Effector memory CD4-positive, alpha-beta T cell (primary cell): ENCODE data around the gene WDR82.

Experiments
- DNase-seq, 3 donors: peaks; one replicate each; pipeline ENCODE4 v3.0.0-alpha.2; 2020
- H3K27ac ChIP-seq: 2 replicates; pipeline ENCODE4 v1.7.0; 2013; ENCODE audit warnings: mild to moderate bottlenecking, low read length, moderate library complexity; ENCODE audit not compliant: insufficient read depth, poor library complexity, severe bottlenecking
- H3K27me3 ChIP-seq: replicated peaks from 2 replicates; pipeline ENCODE4 v1.7.0; 2013; ENCODE audit warnings: mild to moderate bottlenecking, low read length; ENCODE audit not compliant: insufficient read depth, control insufficient read depth, poor library complexity, severe bottlenecking
- H3K36me3 ChIP-seq: 2 replicates; pipeline ENCODE4 v1.7.0; 2013; ENCODE audit warnings: mild to moderate bottlenecking, low read length, moderate library complexity; ENCODE audit not compliant: control insufficient read depth, insufficient read depth
- H3K4me1 ChIP-seq: 2 replicates; pipeline ENCODE4 v1.7.0; 2013; ENCODE audit warnings: low read length, mild to moderate bottlenecking; ENCODE audit not compliant: control insufficient read depth, insufficient read depth, poor library complexity, severe bottlenecking
- H3K4me3 ChIP-seq: 2 replicates; pipeline ENCODE4 v1.7.0; 2013; ENCODE audit warnings: low read length, low read depth, mild to moderate bottlenecking; ENCODE audit not compliant: insufficient read depth, poor library complexity, severe bottlenecking
- H3K9me3 ChIP-seq: 2 replicates; pipeline ENCODE4 v1.7.0; 2013; ENCODE audit warnings: mild to moderate bottlenecking, low read length, moderate library complexity; ENCODE audit not compliant: control insufficient read depth

Gene WDR82

DNA sequence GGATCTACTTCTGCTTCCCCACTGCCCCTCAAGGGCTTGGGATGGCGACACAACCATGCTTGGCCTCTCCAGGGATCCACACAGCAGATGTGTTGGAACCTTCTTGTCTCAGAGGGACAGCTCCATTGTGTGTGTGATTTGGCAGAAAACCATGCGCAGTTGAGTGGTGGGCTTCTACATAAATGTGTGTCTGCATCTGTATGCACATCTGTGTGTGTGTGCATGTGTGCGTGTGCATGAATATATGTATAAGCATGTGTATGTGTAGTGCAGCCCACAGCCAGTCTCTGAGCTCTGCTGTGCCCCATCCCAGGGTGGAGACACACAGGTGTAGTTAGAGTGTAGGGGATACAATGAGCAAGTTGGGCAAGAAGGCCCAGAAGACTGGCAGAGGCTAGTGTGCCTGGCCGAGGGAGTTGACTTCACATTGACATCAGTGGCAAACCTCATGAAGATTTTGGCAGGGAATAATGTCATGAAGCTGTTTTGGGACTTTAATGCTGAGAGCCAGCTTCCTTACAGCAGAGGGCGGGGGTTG, 17.3 kb upstream of the WDR82 start:
- no peak overlapping the region for H3K27ac ChIP-seq
- no peak overlapping the region for H3K4me3 ChIP-seq
- H3K4me1 ChIP-seq: no peaks in the 10 kb centered on the region
- H3K27me3 ChIP-seq: no peaks in the 10 kb centered on the region
- no peaks in the 10 kb centered on the region for H3K9me3 ChIP-seq
- peaks cover 33% of the 10 kb centered on the region for H3K36me3 ChIP-seq
- DNase-seq: no peak

DNA sequence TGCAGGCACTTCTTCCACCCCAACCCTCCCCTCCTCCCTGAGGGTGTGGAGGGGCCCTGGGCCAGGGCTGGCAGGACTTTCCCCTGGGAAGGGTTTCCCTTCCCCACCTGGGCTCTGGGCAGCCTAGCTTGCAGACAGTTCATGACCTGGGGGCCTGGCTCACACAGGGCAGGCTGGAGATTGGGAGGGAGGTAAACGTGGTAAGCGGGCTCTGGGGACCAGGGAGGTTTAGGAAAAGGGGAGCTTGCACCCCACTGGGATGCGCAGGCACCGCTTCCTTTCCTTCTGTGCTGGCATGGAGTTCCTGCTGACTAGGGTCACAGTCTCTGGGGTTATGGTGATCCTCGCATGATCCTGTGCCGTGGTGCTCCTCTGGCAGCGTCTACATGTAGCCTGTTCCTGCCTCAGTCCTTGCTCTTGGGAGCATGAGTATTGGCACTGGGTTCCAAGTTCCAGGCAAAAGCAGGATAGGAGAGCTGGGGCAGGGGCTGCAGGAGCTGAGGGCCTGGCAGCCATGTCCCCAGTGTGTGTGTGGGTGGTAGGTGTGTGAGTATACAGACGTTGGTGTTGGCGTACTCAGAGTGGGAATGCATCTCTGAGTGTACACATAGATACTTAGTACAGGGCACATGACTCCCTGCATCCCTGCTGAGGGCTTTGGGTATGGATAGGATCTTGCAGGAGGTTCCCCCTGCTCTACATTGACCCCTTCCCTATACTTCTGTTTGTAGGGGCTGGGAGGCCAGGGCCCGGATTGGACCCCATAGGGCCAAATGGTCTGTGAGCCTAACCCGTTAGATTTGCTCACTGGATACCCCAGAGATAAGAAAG, 16.1 kb upstream of the WDR82 start:
- H3K36me3 ChIP-seq: peaks cover 34% of the 10 kb centered on the region
- no peaks in the 10 kb centered on the region for H3K4me1 ChIP-seq

DNA sequence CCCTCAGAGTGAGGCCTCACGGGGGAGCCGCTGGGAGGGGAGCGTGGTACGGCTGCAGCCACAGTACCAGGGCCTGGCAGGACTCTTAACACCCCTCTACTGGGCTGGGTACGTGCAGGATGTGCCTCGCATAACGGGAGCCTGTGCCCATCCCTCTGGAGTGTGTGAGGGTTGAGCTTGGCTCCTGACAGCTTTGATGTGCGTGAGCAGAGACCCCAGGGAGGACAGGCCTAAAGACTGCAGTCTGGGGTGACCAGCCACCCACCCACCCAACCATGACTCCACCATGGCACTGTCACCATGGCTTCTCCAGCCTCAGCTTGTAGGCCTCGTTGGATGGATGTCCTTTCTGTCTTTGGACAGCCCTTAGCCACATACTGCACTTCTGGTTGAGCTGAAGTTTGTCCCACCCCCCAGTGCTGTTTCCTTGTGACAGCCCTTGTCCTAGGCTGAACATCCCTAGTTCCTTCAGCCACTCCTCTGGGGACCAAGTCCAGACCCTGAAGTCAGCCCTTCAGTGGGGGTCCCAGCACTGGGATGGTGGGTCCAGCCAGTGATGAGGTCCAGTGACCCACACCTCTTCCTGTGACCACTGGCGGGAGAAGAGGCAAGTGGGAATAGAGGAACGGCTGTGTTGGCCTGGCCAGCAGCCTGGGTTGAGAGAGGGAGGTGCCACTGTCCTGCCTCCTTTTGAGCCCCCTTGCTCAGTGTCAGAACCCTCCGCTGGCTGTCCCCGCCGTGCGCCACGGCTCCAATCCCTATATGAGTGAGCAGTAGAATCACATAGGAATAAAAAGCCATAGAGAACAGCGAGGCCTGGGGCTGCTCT, 15.3 kb upstream of the WDR82 start:
- Histone ChIP-seq H3K36me3 (peaks cover 34% of the 10 kb centered on the region), H3K27me3 (no peaks in the 10 kb centered on the region), H3K9me3 (no peaks in the 10 kb centered on the region), H3K4me3 (no peak overlapping the region), H3K27ac (no peak overlapping the region), H3K4me1 (peaks cover under 1% of the 10 kb centered on the region)
- DNase-seq: no peak

More for the DNA sequence above, 16.1 kb upstream of the WDR82 start:
- no peak for DNase-seq
- no peak overlapping the region for H3K4me3 ChIP-seq
- H3K27me3 ChIP-seq: no peaks in the 10 kb centered on the region
- no peak overlapping the region for H3K27ac ChIP-seq
- no peaks in the 10 kb centered on the region for H3K9me3 ChIP-seq

DNA sequence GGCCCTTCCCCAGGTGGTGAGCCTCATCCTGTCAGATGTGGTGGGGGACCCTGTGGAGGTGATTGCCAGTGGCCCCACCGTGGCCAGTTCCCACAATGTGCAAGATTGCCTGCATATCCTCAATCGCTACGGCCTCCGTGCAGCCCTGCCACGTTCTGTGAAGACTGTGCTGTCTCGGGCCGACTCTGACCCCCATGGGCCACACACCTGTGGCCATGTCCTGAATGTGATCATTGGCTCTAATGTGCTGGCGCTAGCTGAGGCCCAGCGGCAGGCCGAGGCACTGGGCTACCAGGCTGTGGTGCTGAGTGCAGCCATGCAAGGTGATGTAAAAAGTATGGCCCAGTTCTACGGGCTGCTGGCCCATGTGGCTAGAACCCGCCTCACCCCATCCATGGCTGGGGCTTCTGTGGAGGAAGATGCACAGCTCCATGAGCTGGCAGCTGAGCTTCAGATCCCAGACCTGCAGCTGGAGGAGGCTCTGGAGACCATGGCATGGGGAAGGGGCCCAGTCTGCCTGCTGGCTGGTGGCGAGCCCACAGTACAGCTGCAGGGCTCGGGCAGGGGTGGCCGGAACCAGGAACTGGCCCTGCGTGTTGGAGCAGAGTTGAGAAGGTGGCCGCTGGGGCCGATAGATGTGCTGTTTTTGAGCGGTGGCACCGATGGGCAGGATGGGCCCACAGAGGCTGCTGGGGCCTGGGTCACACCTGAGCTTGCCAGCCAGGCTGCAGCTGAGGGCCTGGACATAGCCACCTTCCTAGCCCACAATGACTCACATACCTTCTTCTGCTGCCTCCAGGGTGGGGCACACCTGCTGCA, 14.0 kb upstream of the WDR82 start:
- peaks cover 6% of the 10 kb centered on the region for H3K4me1 ChIP-seq
- H3K4me3 ChIP-seq: no peak overlapping the region
- H3K36me3 ChIP-seq: peaks cover 37% of the 10 kb centered on the region
- no peaks in the 10 kb centered on the region for H3K9me3 ChIP-seq
- H3K27ac ChIP-seq: no peak overlapping the region
- no peak for DNase-seq
- no peaks in the 10 kb centered on the region for H3K27me3 ChIP-seq

DNA sequence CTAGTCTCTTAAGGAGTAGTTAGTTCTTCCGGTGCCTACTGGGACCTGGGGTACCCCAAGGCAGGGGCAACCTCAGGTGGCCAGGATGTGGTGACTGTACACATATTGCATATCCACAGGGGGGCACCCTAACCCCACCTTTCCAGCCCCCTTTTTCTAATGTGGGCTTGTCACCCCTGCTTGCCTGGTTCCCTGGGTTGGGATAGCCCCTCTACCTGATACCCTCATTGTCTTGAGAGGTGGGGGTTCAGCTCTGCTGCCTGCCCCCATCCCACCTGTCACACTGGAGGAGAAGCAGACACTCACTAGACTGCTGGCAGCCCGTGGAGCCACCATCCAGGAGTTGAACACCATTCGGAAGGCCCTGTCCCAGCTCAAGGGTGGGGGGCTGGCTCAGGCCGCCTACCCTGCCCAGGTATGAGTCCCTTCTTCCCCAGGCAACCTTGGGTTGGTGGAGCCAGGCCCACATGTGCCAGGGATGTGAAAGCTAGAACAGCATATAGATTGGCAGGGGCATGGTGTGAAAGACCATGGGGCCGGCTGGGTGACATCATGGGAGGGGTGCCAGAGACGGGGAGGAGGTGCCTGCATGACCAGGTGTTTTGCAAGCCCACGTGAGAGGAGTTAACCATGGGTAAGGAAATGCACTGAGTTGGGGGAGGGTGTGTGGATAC, 13.2 kb upstream of the WDR82 start:
- peaks cover 11% of the 10 kb centered on the region for H3K4me1 ChIP-seq
- H3K9me3 ChIP-seq: no peaks in the 10 kb centered on the region
- peaks cover 37% of the 10 kb centered on the region for H3K36me3 ChIP-seq
- DNase-seq: no peak
- no peaks in the 10 kb centered on the region for H3K27me3 ChIP-seq
- no peak overlapping the region for H3K27ac ChIP-seq
- no peak overlapping the region for H3K4me3 ChIP-seq

DNA sequence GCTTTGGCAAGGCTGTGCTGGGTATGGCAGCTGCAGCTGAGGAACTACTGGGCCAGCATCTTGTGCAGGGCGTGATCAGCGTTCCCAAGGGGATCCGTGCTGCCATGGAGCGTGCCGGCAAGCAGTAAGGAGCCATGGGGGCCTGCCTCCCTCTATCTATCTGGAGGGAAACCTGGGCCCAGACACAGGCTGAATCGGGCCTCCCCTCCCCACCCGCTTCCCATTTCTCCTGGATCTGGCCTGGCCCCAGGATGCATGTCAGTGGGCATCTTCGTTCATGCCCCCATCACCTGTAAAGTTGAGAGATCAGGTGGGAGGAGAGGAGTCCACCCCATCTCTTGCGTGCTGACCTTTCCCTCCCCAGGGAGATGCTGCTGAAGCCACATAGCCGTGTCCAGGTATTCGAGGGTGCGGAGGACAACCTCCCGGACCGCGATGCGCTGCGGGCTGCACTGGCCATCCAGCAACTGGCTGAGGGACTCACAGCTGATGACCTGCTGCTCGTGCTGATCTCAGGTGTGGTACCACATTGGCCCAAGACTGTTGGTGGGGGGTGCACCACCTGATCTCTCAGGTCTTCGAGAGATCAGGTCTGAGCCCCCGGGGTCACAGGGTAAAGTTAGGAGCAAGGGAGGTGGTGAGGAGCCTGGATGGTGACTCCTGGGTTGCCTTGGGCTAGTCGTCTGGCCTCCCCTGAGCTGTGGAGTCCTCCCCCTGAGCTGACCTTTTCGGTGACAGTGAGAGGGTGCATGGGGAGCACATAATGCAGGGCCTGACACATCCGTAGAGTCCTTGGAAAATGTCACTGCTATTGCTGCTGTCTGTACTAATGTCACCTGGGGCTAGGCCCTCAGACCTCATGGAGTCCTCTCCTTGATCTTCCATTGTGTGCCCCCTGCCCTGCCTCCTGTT, 12.4 kb upstream of the WDR82 start:
- no peak overlapping the region for H3K27ac ChIP-seq
- no peak for DNase-seq

DNA sequence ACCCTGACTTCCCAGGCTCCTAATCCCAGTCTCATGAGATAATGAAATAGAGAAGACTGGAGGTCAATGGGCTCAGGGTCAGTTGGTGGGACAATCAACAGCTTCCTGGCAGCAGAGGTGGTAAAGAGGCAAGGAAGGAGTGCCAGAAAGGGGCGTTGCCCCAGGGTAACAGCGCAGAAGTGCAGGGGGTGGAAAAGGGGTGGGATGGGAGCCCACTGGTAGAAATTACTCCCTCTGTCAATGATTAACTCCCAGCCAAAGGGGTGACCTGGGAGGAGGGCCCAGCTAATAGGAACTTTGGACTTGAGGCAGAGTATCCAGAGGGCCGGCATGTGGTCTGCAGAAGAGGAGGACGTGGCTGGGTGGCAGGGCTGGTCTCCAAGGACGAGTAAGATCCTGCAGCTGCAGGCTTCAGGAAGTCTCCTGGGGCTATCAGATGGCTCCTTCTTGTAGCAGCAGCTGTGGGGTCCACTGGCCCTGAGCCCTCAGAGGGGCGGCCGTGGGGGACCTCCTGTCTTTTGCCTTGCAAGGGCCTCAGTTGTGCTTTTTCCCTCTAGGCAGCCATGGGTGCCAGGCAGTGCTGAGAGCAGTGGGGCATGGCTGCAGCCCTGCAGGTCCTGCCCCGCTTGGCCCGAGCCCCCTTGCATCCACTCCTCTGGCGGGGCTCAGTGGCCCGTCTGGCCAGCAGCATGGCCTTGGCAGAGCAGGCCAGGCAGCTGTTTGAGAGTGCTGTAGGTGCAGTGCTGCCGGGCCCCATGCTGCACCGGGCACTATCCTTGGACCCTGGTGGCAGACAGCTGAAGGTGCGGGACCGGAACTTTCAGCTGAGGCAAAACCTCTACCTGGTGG, 11.5 kb upstream of the WDR82 start:
- H3K36me3 ChIP-seq: peaks cover 37% of the 10 kb centered on the region
- H3K4me1 ChIP-seq: peaks cover 11% of the 10 kb centered on the region
- DNase-seq: no peak
- H3K27me3 ChIP-seq: no peaks in the 10 kb centered on the region
- H3K9me3 ChIP-seq: no peaks in the 10 kb centered on the region
- no peak overlapping the region for H3K4me3 ChIP-seq
- no peak overlapping the region for H3K27ac ChIP-seq

More for the DNA sequence above, 12.4 kb upstream of the WDR82 start:
- Histone ChIP-seq H3K9me3 (no peaks in the 10 kb centered on the region), H3K4me3 (no peak overlapping the region), H3K27me3 (no peaks in the 10 kb centered on the region), H3K36me3 (peaks cover 37% of the 10 kb centered on the region), H3K4me1 (peaks cover 11% of the 10 kb centered on the region)

DNA sequence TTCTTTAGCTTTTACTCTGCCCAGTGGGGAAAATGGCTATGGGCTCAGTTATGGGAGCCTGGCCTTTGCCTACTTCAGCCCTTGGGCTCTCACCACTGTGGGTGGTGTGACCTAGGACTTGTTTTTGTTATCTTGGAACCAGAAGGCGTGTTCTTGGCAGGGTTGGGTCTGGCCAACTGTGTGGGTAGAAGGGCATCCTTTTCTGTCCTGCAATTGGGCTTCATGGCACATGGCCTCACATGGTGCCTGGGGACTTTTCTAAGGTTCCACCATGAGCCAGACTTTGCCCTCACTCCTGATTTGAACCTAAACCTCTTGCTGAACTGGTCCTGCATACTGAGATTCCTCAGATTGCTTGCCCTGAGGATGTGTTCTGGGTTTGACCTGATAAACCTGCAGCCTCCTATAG, 10.9 kb upstream of the WDR82 start:
- H3K27ac ChIP-seq: no peak overlapping the region
- H3K27me3 ChIP-seq: no peaks in the 10 kb centered on the region
- no peak for DNase-seq
- H3K36me3 ChIP-seq: peaks cover 37% of the 10 kb centered on the region
- H3K4me1 ChIP-seq: peaks cover 12% of the 10 kb centered on the region
- no peak overlapping the region for H3K4me3 ChIP-seq
- H3K9me3 ChIP-seq: no peaks in the 10 kb centered on the region
